HL-60 (cell line): ENCODE results near the gene SOX10.

Experiments used
- DNase-seq, 2 experiments: peaks; one replicate each; pipeline ENCODE4 v3.0.0-alpha.2; 2010 to 2020; ENCODE audit warnings: low read depth in 1 of 2, low spot score in 1 of 2
- H3K27ac ChIP-seq: fragments of 250-450 bp; sonication (Bioruptor Pico); replicated peaks from 2 replicates; pipeline ENCODE4 v1.5.1; 2020; ENCODE audit warnings: mild to moderate bottlenecking, moderate library complexity
- H3K27me3 ChIP-seq: fragments of 250-450 bp; sonication (Bioruptor Pico); 2 replicates; pipeline ENCODE4 v1.5.1; 2021; ENCODE audit warnings: mild to moderate bottlenecking, moderate library complexity; ENCODE audit not compliant: insufficient read depth, poor library complexity, severe bottlenecking
- H3K4me3 ChIP-seq: replicated peaks from 2 replicates; pipeline ENCODE4 v1.5.1; 2011; ENCODE audit warnings: mild to moderate bottlenecking, control low read depth, low read length; ENCODE audit not compliant: insufficient read depth
- CTCF ChIP-seq: IDR thresholded peaks from one replicate; pipeline ENCODE4 v1.5.1; 2011; ENCODE audit warnings: low read length, control low read depth, inconsistent platforms; ENCODE audit not compliant: insufficient read depth
- GABPA ChIP-seq: IDR thresholded peaks from 2 replicates; pipeline ENCODE4 v1.6.1; 2012; ENCODE audit warnings: low read depth
- POLR2AphosphoS5 ChIP-seq: IDR thresholded peaks from 2 replicates; pipeline ENCODE4 v1.6.1; 2012; ENCODE audit warnings: low read depth
- REST ChIP-seq: IDR thresholded peaks from 2 replicates; pipeline ENCODE4 v1.6.1; 2012; ENCODE audit warnings: low read depth; ENCODE audit not compliant: insufficient replicate concordance
- SPI1 ChIP-seq: IDR thresholded peaks from 2 replicates; pipeline ENCODE4 v1.6.1; 2012; ENCODE audit warnings: low read depth, mild to moderate bottlenecking, borderline replicate concordance

SOX10 gene

GRCh38 chr22:37975153-37975552 is 9.2 kb downstream of the SOX10 start:
- Histone ChIP-seq H3K4me3 (no peak overlapping the region), H3K27ac (no peak overlapping the region), H3K27me3 (no peaks in the 10 kb centered on the region)
- no peak for TF ChIP-seq REST
- no peak for TF ChIP-seq GABPA
- TF ChIP-seq POLR2AphosphoS5 = no peak
- TF ChIP-seq SPI1 = no peak
- TF ChIP-seq CTCF = no peak
- DNase-seq = no peak

GRCh38 chr22:37973271-37974170 is 10.8 kb downstream of the SOX10 start:
- Histone ChIP-seq H3K4me3 (no peak overlapping the region), H3K27me3 (no peaks in the 10 kb centered on the region), H3K27ac (no peak overlapping the region)
- TF ChIP-seq SPI1 (no peak), GABPA (no peak), CTCF (no peak), POLR2AphosphoS5 (no peak), REST (no peak)
- DNase-seq = no peak

DNA sequence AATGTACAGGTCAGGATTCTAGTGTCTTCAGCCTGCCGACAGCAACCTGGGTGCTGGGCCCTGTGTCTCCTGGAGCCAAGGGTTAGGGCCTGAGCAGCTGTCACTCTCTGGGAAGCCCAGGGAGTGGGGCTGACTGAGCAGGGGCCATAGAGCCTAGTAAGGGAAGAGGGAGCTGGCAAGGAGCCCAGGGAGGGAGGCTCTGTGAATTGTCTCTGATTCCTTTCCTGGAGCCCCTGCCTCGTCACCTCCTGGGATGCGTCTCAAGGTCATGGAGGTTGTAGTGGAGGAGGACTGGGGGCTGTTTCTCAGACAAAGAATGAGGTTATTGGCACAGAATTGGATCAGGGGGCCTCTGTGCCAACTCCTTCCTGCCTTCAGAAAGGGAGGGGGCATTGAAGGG is 11.8 kb downstream of the SOX10 start:
- TF ChIP-seq SPI1 (no peak), REST (no peak), GABPA (no peak), CTCF (no peak), POLR2AphosphoS5 (no peak)
- DNase-seq = no peak
- no peak overlapping the region for H3K4me3 ChIP-seq
- no peaks in the 10 kb centered on the region for H3K27me3 ChIP-seq
- no peak overlapping the region for H3K27ac ChIP-seq
